Measurements from ENCODE around the gene TOX4. TPM values are rescaled to one million over a fixed set of nuclear protein-coding genes. Genes with fewer than 3 reads are reported as not detected.

The TOX4 gene
- total and polyA plus RNA-seq, 9 of the 15 experiments (the other 6 are each of a cell fraction or from before 2014, with no cell fraction given): 9.9 to 76.5 (median 41.0) TPM

GRCh38 chr14:21541413-21542074 lies 64.5 kb downstream of the TOX4 start:
- TF ChIP-seq ZNF449 (CRISPR knock-in tag; IDR thresholded peaks at IDR 0.05): no peak
- no peak for TF ChIP-seq MBD2 (IDR thresholded peaks at IDR 0.05; ENCODE audit: borderline replicate concordance, low read depth)
- no peak for TF ChIP-seq TCF7 (IDR thresholded peaks at IDR 0.05; ENCODE audit: borderline replicate concordance)
- no peak for TF ChIP-seq ESRRB (CRISPR knock-in tag; IDR thresholded peaks at IDR 0.05; ENCODE audit: borderline replicate concordance)
- TF ChIP-seq LARP7 (IDR thresholded peaks at IDR 0.05): no peak
- TF ChIP-seq ZBTB5 (IDR thresholded peaks at IDR 0.05): no peak
- TF ChIP-seq BCL6 (CRISPR knock-in tag; IDR thresholded peaks at IDR 0.05): no peak
- TF ChIP-seq DIDO1 (tag; IDR thresholded peaks at IDR 0.05; ENCODE audit: low read depth): no peak
- TF ChIP-seq KHSRP (IDR thresholded peaks at IDR 0.05): no peak
- TF ChIP-seq JUND (IDR thresholded peaks at IDR 0.05; ENCODE audit: borderline replicate concordance, low read depth, low read length): no peak
- TF ChIP-seq JUND (tag; IDR thresholded peaks at IDR 0.05; ENCODE audit: borderline replicate concordance, low read depth, low read length): no peak
- no peak for TF ChIP-seq ZNF263 (CRISPR knock-in tag; IDR thresholded peaks at IDR 0.05; ENCODE audit: borderline replicate concordance)
- no peak for TF ChIP-seq ASH1L (IDR thresholded peaks at IDR 0.05; ENCODE audit: borderline replicate concordance, low read depth, partially characterized antibody)
- TF ChIP-seq ZNF436 (CRISPR knock-in tag; IDR thresholded peaks at IDR 0.05): no peak
- no peak for TF ChIP-seq SIN3B (IDR thresholded peaks at IDR 0.05; ENCODE audit: low read depth)
- TF ChIP-seq MIER1 (IDR thresholded peaks at IDR 0.05; ENCODE audit: low read depth): no peak
- POLR2A ChIA-PET: interaction anchor here (1.0 kb wide), 1 partner anchor 64 kb away, joined by 3 read pairs; no protein-coding TSS in a partner anchor
- Histone ChIP-seq H3K9me3 (replicated peaks; ENCODE audit: control insufficient read depth, insufficient read depth, low read depth, low read length) (no peaks in the 10 kb centered on the region), H2AFZ (ENCODE audit: low read depth, low read length) (0 out of 2 replicates have a peak overlapping the region, but pooled peaks have one; percentile 32), H3K27me3 (ENCODE audit: control insufficient read depth in 2 of 2, insufficient read depth in 2 of 2, low read length in 2 of 2) (no peaks in the 10 kb centered on the region), H3K36me3 (ENCODE audit: control insufficient read depth, insufficient read depth, low read length) (no peaks in the 10 kb centered on the region), H3K4me1 (replicated peaks in 1 of 2; ENCODE audit: control insufficient read depth in 2 of 2, insufficient read depth in 2 of 2, low read length in 2 of 2) (peaks cover 3 to 7% of the 10 kb centered on the region in 2 experiments; a peak in 4 of 5 replicates), H4K20me1 (replicated peaks; ENCODE audit: control insufficient read depth, insufficient read depth, low read length) (no peaks in the 10 kb centered on the region), H3K79me2 (ENCODE audit: control insufficient read depth, insufficient read depth, low read length) (no peaks in the 10 kb centered on the region), H3K9me1 (ENCODE audit: control insufficient read depth, insufficient read depth, low read length) (no peaks in the 10 kb centered on the region), H3K9ac (ENCODE audit: insufficient read depth in 1 of 2, low read depth in 2 of 2, low read length in 2 of 2) (no peak overlapping the region), H3K4me2 (ENCODE audit: insufficient read depth, low read length) (no peak overlapping the region), H3K4me3 (no peak overlapping the region), H3K27ac (ENCODE audit: extremely low read depth, low read depth, low read length) (no peak overlapping the region)
- in situ Hi-C loops (cut with MboI) (no loop called here), intact Hi-C loops (cut with micrococcal nuclease) (no loop called here)
- WGBS (ENCODE audit: insufficient coverage, low coverage, missing lambda C conversion rate): 76% methylated on average over 5 of the region's 9 CpGs
- CTCF ChIA-PET (ENCODE audit: low intra/inter-chr PET ratio): no interaction called here
- BruUV-seq (replicated peaks): no TSS peak
- FAIRE-seq (no peak), DNase-seq (ENCODE audit: extremely low read depth in 1 of 4, low spot score in 3 of 4) (no peak), ATAC-seq (no peak)
